NB4 (cell line): ENCODE measurements around the gene UST.

Experiments used
- MYC ChIP-seq: IDR thresholded peaks from 2 replicates; pipeline ENCODE4 v1.6.1; 2011; ENCODE audit warnings: low read depth, low read length
- POLR2A ChIP-seq: IDR thresholded peaks from 2 replicates; pipeline ENCODE4 v1.6.1; 2011; ENCODE audit warnings: mild to moderate bottlenecking; ENCODE audit not compliant: insufficient read length; ENCODE audit errors: extremely low read depth
- TF ChIP-seq, protein P1 (sequence below): IDR thresholded peaks from one replicate; pipeline ENCODE4 v1.5.1; 2012; ENCODE audit warnings: low read depth, low read length
- TF ChIP-seq, protein P2 (sequence below): IDR thresholded peaks from 2 replicates; pipeline ENCODE4 v1.6.1; 2011; ENCODE audit warnings: low read depth, low read length

DNA sequence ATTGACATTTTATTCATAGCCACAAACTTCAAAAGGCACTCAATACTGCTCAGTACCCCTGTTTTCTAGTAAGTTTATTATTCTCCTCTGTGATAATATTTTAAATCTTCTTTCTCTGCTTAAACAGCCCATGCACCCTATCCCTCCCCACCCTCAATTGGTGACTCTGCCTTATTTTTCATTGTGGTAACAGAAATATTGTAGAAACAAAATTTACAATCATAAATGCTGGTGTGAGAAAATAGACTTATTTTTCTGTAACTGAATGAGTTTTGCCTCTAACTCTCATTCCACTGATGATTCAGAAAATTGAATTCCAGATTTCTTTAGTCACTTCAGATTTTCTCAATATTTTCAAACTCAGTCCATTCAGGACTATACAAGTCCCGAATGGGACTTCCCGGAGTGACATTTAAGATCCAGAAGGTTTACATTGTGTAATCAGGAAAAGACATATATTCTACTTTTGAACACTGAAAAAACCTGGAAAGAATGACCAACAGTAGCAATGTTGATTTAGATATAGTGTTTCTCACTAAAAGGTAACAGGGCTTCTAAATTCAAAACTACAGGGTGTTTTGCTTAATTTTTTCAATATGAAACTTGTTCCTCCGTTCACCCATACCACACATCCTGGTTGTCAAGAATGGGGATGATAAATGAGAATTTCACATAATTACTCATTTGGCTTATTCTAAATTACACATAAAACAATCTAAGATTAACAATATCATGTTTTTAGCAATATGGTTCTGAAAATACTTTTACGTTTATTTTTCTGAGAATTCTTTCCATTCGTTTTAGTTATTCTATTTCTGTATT, 34.8 kb upstream of the UST start:
- TF ChIP-seq, protein P1, sequence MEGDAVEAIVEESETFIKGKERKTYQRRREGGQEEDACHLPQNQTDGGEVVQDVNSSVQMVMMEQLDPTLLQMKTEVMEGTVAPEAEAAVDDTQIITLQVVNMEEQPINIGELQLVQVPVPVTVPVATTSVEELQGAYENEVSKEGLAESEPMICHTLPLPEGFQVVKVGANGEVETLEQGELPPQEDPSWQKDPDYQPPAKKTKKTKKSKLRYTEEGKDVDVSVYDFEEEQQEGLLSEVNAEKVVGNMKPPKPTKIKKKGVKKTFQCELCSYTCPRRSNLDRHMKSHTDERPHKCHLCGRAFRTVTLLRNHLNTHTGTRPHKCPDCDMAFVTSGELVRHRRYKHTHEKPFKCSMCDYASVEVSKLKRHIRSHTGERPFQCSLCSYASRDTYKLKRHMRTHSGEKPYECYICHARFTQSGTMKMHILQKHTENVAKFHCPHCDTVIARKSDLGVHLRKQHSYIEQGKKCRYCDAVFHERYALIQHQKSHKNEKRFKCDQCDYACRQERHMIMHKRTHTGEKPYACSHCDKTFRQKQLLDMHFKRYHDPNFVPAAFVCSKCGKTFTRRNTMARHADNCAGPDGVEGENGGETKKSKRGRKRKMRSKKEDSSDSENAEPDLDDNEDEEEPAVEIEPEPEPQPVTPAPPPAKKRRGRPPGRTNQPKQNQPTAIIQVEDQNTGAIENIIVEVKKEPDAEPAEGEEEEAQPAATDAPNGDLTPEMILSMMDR, result no peak
- TF ChIP-seq POLR2A, result no peak
- TF ChIP-seq MYC, result no peak
- TF ChIP-seq, protein P2, sequence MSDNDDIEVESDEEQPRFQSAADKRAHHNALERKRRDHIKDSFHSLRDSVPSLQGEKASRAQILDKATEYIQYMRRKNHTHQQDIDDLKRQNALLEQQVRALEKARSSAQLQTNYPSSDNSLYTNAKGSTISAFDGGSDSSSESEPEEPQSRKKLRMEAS, result no peak
